Measurements from ENCODE around the gene CCDC92B.

The CCDC92B gene

DNA sequence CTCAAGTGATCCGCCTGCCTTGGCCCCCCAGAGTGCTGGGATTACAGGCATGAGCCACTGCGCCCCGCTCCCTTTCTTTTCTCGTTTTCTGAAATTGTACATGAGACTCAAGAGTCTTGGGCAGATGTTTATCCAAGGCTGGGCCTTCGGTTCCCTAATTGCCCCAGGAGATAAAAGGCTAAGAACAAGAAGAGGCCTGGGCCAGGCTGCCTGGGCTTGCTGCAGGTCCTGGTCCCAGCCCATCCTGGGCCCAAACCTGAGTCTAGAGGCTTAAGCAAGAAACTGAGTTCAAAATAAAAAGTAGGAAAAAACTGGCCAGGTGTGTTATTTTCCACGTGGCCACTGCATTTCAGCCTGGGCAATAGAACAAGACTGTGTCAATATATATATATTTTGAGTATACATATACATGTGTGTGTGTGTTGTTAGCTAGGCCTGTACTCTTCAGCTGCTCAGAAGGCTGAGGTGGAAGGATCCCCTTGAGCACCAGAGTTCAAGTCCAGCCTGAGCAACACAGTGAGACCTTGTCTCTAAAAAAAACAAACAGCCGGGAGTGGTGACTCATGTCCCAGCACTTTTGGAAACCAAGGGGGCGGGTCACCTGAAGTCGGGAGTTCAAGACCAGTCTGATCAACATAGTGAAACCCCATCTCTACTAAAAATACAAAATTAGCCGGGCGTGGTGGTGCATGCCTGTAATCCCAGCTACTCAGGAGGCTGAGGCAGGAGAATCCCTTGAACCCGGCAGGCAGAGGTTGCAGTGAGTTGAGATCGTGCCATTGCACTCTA lies 31.1 kb downstream of the CCDC92B start:
- H3K9me3 Mint-ChIP-seq: no peaks in the 10 kb centered on the region
- H3K36me3 Mint-ChIP-seq (ENCODE audit: low read depth): no peaks in the 10 kb centered on the region
- H3K27ac Mint-ChIP-seq: no peak overlapping the region
- peaks cover 14% of the 10 kb centered on the region for H3K27me3 Mint-ChIP-seq (ENCODE audit: low read depth)
- no peak overlapping the region for H3K4me3 Mint-ChIP-seq
- peaks cover 9% of the 10 kb centered on the region for H3K4me1 Mint-ChIP-seq (ENCODE audit: low read depth)

DNA sequence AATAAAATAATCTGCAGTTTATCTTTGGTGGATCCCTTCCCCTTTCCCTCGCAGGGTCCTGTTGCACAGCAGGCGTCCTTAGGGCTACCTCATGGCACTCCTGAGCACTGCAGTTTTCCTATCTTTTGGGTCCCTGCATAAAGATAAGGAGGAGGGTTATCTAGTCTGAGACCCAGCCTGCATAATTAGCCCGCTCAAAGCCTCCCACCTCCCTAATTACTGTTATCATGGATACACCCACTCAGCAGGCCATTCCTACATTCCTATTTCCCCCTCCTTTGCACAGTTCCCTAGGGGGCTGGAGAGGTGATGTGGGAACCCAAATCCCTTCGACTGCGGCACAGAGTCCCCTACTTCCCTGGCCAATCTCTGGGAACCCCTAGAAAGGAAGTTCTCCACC lies 32.8 kb downstream of the CCDC92B start:
- Mint-ChIP-seq H3K4me3 (no peak overlapping the region), H3K27ac (no peak overlapping the region), H3K4me1 (ENCODE audit: low read depth) (peaks cover 10% of the 10 kb centered on the region), H3K36me3 (ENCODE audit: low read depth) (no peaks in the 10 kb centered on the region), H3K27me3 (ENCODE audit: low read depth) (no peaks in the 10 kb centered on the region), H3K9me3 (no peaks in the 10 kb centered on the region)

DNA sequence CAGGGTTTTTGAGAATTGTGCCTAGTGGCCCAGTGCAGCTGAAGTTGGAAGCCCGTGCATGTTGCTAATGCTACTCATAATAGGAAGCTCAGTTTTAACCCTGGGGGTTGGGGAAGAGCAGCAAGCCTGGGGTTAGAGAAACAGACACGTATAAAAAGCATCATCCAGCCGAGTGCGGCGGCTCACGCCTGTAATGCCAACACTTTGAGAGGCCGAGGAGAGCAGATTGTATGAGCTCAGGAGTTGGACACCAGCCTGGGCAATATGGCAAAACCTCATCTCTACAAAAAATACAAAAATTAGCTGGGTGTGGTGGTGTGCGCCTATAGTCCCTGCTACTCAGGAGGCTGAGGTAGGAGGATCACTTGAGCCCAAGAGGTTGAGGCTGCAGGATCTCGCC lies 35.6 kb downstream of the CCDC92B start:
- Mint-ChIP-seq H3K27me3 (ENCODE audit: low read depth) (no peaks in the 10 kb centered on the region), H3K4me3 (peak overlapping the region; percentile 35), H3K4me1 (ENCODE audit: low read depth) (peaks cover 23% of the 10 kb centered on the region), H3K27ac (no peak overlapping the region), H3K36me3 (ENCODE audit: low read depth) (no peaks in the 10 kb centered on the region), H3K9me3 (no peaks in the 10 kb centered on the region)

DNA sequence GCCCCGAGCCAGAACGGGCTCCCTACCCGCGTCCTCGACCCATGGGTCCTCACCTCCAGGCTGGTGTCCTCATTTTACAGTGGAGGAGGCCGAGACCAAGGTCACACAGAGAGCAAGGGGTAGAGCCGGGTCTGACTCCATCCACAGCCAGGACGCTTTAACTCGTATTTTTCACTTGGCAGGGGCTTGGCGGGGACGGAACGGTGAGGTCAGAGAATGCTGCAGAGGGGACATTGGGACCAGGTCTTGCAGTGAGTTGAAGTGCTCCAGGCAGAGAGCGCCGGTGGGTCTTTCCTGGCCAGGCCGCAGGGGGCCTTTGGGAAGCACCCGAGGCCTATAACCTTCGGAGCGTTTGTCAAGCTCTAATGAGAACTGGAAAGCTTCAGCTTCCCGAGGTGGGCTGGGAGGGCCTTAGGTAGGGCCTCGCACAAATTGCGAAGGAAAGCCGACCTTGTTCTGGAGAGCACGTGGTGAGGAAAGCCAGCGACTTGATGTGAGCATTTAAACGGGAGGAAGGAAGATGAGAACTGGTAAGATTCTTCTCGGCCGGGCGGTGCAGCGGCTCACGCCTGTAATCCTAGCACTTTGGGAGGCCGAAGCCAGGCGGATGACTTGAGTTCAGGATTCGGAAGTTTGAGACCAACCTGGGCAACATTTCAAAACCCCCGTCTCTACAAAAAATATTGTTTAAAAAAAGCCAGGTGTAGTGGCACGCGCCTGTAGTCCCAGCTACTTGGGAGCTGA lies 37.0 kb downstream of the CCDC92B start:
- H3K36me3 Mint-ChIP-seq (ENCODE audit: low read depth): no peaks in the 10 kb centered on the region
- H3K4me3 Mint-ChIP-seq: peak overlapping the region; percentile 88
- peak overlapping the region; percentile 85 for H3K27ac Mint-ChIP-seq
- H3K27me3 Mint-ChIP-seq (ENCODE audit: low read depth): no peaks in the 10 kb centered on the region
- H3K9me3 Mint-ChIP-seq: no peaks in the 10 kb centered on the region
- H3K4me1 Mint-ChIP-seq (ENCODE audit: low read depth): peaks cover 25% of the 10 kb centered on the region

DNA sequence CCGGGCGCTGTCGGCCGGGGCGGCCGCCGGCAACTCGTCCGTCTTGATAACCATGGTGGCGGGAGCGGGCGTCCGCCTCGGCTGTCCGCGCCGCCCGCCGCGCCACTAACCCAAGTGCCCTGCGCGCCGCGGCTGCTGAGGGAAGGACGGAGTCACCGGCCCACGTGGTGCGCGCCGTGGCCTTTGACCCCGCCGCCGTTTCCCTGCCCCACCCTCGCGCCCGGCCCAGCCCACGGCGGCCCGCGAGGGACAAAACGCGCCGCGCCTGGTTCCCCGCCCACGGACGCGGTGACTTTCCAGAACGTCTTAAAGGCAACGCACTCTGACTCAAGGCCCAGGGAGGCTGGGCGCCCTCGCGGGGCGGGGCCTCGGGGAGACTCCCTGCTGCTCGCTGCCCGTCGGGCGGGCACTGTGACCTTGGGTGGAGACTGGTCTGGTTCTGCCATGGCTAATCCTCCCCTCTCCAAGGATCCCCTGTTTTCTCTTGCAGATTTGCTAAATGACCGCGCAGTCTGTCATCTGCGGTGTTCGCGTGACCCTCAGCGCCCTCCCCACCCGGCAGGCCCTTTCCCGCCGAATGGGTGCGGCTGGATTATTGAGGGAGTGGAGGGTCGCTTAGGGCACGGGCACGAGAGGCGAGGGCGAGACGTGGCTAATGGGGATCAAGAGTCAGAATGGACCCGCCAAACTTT lies 37.7 kb downstream of the CCDC92B start, which contains the start of gene CLUH:
CLUH (minus strand) TSS at position 157 of the 692 bp plus-strand sequence; CDS start at position 54, 103 bp downstream.
- Mint-ChIP-seq H3K27ac (peak within 1 kb of the TSS; percentile 85), H3K4me1 (ENCODE audit: low read depth) (peaks cover 25% of the 10 kb centered on the region), H3K27me3 (ENCODE audit: low read depth) (no peaks in the 10 kb centered on the region), H3K4me3 (peak within 1 kb of the TSS; percentile 88), H3K36me3 (ENCODE audit: low read depth) (no peaks in the 10 kb centered on the region), H3K9me3 (no peaks in the 10 kb centered on the region)

DNA sequence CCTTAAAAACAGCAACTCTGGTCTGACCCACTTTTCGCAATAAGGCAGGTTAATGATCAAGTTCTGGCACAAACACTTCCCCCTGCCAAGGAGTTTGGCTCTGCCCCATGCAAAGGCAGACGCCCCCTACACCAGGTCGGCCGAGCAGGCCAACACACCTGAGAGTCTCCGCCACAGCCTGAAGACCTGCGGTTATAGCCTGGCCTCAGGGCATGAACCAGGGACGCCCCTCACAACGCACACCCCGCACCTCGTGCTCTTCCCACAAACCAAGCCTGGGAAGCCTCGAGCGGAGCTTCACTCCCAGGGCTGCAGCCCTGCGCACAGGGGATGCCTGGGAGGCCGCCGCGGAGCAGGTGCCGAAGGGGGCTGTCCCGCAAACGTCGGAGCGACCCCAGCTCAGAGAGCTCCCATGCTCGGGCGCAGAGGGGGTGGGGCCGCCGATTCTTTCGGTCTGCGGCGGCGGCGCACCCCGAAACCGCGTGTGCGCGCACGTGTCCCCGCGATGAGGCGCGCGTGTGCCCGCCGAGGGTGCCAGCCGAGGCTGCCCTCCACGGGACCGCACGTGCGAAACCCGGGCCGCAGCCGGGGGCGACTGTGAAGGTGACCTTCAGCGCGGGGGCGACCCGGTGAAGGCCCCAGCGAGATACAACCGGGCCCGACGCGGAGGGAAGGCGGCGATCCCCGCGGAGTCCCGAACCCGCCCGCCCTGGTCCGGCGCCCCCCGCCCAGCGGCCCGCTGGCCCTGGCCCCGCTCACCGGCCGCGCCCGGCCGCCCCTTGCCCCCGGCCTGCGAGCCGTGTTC lies 38.4 kb downstream of the CCDC92B start:
- H3K27ac Mint-ChIP-seq: peak overlapping the region; percentile 64
- H3K36me3 Mint-ChIP-seq (ENCODE audit: low read depth): no peaks in the 10 kb centered on the region
- no peaks in the 10 kb centered on the region for H3K9me3 Mint-ChIP-seq
- peaks cover 25% of the 10 kb centered on the region for H3K4me1 Mint-ChIP-seq (ENCODE audit: low read depth)
- no peaks in the 10 kb centered on the region for H3K27me3 Mint-ChIP-seq (ENCODE audit: low read depth)
- peak overlapping the region; percentile 84 for H3K4me3 Mint-ChIP-seq

DNA sequence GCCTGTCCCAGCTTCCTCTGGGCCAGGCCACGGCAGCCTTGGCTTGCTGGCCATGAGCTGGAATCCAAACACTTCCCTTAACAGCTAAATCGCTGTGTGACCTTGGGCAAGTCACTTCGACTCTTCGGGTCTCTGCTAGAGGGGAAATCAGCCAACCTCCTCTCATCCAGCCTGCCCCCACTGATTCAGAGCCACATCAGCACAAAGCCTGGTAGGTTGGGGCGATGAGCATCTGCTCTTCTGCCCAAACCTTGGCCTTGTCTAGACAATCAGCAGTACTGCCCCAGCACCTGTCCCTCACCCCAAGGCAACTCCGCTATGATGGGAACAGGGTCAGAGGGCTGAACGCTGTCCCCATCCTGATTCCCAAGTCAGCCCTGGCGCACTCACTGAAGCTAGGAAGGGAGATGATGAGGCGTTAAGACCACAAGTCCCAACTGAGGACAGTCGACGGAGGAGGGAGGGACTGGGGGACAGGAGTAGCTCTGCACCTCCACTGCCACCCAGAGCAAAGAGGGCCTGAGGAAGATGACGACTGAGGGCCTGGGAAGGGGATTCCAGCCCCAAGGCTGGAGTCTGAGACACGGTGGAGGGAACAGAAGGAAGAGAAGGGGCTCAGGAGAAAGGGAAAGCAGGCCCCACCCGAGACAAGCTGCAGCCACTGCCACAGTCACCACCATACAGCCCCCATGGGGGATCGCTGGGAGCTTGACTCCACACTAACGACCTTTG lies 39.2 kb downstream of the CCDC92B start:
- Mint-ChIP-seq H3K36me3 (ENCODE audit: low read depth) (no peaks in the 10 kb centered on the region), H3K27ac (peak overlapping the region; percentile 79), H3K4me1 (ENCODE audit: low read depth) (peaks cover 25% of the 10 kb centered on the region), H3K4me3 (peak overlapping the region; percentile 84), H3K9me3 (no peaks in the 10 kb centered on the region), H3K27me3 (ENCODE audit: low read depth) (no peaks in the 10 kb centered on the region)

DNA sequence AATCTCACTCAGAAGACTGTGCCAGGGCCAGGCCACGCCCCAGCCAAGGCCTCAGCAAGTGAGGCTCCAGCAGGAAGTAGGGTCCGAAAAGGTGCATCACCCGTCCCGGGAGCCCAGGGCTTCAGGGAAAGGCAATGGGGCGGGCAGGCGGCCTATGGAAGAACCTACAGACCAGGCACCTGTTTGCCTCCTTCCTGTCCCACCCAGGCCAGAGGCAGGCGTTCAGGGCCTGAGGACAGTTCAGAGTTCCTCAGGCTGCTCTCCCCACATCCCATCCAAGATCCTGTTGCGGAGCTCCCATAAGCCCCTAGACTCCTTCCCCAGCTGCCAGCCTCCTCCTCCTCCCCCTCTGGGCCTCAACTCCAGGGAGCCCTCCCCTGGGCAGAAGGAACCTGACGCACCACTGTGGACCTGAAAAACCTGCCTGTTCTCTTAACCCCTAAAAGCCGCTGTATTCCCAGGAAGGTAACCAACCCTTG lies 40.2 kb downstream of the CCDC92B start:
- Mint-ChIP-seq H3K9me3 (no peaks in the 10 kb centered on the region), H3K4me3 (peak overlapping the region; percentile 21), H3K27me3 (ENCODE audit: low read depth) (no peaks in the 10 kb centered on the region), H3K27ac (no peak overlapping the region), H3K4me1 (ENCODE audit: low read depth) (peaks cover 25% of the 10 kb centered on the region), H3K36me3 (ENCODE audit: low read depth) (no peaks in the 10 kb centered on the region)

DNA sequence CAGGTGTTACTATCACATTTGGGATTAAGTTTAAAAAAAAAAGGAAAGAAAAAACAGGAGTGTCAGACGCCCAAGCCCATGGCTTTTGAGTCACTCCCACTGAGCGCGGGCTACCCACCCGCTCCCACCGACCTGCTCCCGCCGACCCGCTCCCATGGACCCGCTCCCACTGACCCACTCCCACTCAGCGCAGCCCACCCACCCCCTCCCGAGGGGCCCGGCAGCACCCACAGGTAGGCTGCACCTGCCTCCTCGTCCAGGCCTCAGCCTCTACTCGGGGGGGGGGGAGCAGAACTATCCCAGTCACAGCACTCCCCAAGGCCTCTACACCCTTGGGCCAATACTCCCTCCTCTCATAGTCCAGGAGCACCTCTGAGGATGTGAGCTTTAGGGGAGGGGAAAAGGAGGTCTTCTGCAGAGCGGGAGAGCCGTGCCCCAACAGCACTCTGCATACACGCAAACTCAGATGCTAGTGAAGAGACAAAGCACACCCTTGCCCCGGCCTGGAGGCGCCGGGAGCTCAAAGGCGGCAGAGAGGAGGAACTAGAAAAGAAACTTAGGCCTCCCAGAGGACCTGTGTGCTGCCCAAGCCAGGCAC lies 40.8 kb downstream of the CCDC92B start:
- Mint-ChIP-seq H3K9me3 (no peaks in the 10 kb centered on the region), H3K36me3 (ENCODE audit: low read depth) (no peaks in the 10 kb centered on the region), H3K4me1 (ENCODE audit: low read depth) (peaks cover 25% of the 10 kb centered on the region), H3K27ac (no peak overlapping the region), H3K27me3 (ENCODE audit: low read depth) (no peaks in the 10 kb centered on the region), H3K4me3 (no peak overlapping the region)

DNA sequence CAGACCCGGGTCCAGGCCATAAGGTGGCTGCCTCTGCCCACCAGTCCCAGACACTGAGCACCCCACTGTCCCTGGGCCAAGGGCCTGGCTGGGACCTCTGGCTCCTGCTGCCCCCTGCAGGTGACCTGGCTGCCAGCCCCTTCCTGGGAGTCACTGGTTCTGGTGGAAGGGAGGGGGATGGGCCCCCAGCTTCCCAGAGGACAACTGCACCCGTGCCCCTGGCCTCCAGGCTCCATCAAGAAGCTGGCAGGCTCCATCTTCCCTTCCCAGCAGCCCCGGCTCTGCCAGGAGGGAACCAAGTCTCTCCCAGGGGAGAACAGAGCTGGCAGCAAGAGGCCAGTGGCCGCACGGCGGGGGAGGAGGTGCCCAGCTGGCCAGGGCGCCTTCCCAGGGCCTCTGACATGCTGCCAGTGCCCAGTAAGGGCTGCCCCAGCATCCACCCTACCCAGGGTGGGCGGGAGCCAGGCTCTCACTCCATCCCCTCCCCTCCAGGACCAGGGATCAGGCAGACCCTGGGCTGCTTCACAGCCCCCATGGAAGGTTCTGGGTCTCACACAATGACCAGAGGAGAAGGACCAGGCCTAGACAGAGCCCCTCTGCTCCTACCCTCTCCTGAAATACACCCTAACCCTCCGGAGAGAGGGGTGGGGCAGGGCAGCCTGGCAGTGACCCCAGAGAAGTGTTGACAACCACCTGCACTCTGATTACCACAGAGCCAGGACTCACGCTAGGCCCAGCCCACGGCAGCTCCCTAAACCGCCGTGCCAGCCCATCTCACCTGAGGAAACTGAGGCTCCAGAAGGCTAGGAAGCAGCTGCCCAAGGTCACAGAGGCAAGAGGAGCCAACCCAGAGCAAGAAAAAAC lies 41.5 kb downstream of the CCDC92B start:
- H3K4me3 Mint-ChIP-seq: no peak overlapping the region
- H3K27me3 Mint-ChIP-seq (ENCODE audit: low read depth): no peaks in the 10 kb centered on the region
- no peaks in the 10 kb centered on the region for H3K9me3 Mint-ChIP-seq
- no peaks in the 10 kb centered on the region for H3K36me3 Mint-ChIP-seq (ENCODE audit: low read depth)
- peaks cover 23% of the 10 kb centered on the region for H3K4me1 Mint-ChIP-seq (ENCODE audit: low read depth)
- no peak overlapping the region for H3K27ac Mint-ChIP-seq

DNA sequence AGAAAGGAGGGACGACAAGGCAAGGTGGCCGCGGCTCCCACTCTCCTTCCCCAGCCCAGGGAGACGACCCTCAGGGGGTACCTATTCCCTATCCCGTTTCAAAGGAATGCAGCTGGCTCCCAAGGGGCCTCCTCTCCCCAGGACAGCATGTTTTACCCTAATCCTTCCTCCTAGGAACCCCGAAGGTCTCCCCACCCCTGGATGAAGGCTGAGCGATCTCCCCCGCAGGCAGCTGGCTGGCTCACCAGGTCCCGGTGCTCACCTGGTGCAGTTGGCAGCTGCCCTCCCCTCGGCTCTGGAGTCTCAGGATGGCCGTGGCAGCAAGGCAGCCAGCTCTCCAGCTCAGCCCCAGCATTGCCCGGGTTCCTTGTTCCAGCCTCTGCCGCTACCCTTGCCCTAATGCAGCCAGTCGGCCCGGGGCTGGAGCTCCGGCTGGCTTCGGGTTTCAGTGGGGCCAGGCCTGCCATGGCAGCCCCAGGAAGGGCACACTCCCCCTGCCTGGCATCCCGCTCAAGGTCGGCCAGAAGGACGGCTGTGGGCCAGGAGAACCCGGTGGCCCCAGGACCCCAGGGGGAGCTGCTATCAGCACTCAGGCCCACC lies 42.4 kb downstream of the CCDC92B start:
- Mint-ChIP-seq H3K27me3 (ENCODE audit: low read depth) (no peaks in the 10 kb centered on the region), H3K4me1 (ENCODE audit: low read depth) (peaks cover 18% of the 10 kb centered on the region), H3K36me3 (ENCODE audit: low read depth) (no peaks in the 10 kb centered on the region), H3K27ac (no peak overlapping the region), H3K4me3 (no peak overlapping the region), H3K9me3 (no peaks in the 10 kb centered on the region)

All from T-helper 1 cell treated with Interleukin-12 subunit alpha and Interleukin-12 subunit beta and Interleukin-4 antibody, amounts not matched to agents 30 μg/mL and 1 μg/mL, for 36 hours (primary cell).